Fibroblast of lung (primary cell): Measurements from ENCODE around the gene WWOX.

Experiments used
- EZH2 ChIP-seq: IDR thresholded peaks from 2 replicates; pipeline ENCODE4 v1.5.1; 2012; ENCODE audit warnings: low read length, control low read depth, mild to moderate bottlenecking; ENCODE audit errors: missing control alignments
- TF ChIP-seq, protein P1 (sequence below), 2 donors: IDR thresholded peaks in 1 of 2; conservative IDR thresholded peaks in 1 of 2; 1 replicate in 1 of 2; 2 replicates in 1 of 2; pipeline ENCODE4 v1.5.1; 2011 to 2012; ENCODE audit warnings: low read length in 2 of 2, control low read depth in 1 of 2, inconsistent platforms in 1 of 2, low read depth in 1 of 2, mild to moderate bottlenecking in 1 of 2

DNA sequence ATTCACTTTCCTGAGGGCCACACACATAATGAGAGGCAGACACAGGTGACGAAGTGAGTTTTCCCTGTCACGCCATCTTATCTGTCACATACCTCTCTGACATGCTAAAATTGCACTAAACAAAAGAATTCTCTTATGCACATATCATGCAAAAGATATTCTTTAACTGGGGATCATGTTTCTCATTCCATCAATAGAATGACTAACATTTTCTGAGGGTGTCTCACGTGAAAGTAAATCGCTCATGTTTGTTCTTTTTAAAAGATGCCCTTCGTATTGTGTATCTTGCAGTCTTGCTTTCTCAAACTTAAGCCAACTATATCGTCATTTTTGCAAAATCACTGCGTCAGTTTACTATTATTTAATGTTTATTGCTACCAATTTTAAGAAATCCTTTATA, 306.4 kb downstream of the WWOX start:
- no peak for TF ChIP-seq EZH2
- TF ChIP-seq, protein P1, sequence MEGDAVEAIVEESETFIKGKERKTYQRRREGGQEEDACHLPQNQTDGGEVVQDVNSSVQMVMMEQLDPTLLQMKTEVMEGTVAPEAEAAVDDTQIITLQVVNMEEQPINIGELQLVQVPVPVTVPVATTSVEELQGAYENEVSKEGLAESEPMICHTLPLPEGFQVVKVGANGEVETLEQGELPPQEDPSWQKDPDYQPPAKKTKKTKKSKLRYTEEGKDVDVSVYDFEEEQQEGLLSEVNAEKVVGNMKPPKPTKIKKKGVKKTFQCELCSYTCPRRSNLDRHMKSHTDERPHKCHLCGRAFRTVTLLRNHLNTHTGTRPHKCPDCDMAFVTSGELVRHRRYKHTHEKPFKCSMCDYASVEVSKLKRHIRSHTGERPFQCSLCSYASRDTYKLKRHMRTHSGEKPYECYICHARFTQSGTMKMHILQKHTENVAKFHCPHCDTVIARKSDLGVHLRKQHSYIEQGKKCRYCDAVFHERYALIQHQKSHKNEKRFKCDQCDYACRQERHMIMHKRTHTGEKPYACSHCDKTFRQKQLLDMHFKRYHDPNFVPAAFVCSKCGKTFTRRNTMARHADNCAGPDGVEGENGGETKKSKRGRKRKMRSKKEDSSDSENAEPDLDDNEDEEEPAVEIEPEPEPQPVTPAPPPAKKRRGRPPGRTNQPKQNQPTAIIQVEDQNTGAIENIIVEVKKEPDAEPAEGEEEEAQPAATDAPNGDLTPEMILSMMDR (conservative IDR thresholded peaks at IDR 0.05 in 1 of 2, IDR thresholded peaks at IDR 0.05 in 1 of 2; ENCODE audit: low read depth in 1 of 2, low read length in 2 of 2) = no peak
